ENCODE results near the gene POLD1. TPM values are rescaled to one million over a fixed set of nuclear protein-coding genes. Genes with fewer than 3 reads are reported as not detected.
"Not testable (repeated sequence)": the region's sequence is repeated elsewhere in the genome, so short reads cannot be mapped to it uniquely, and the experiment has no call there.

Gene POLD1
- total RNA-seq, 1 donor from 2014 or later: 19.8 TPM

GRCh38 chr19:50353487-50353880 is 30.7 kb upstream of the POLD1 start:
- peaks cover 7 to 13% (median 8%) of the 10 kb centered on the region in 3 donors for H3K4me1 ChIP-seq (ENCODE audit: control insufficient read depth in 3 of 3, insufficient read depth in 3 of 3, low read length in 3 of 3)
- H3K27ac ChIP-seq (ENCODE audit: low read depth, low read length); H3K27me3 ChIP-seq (ENCODE audit: control insufficient read depth in 3 of 3, insufficient read depth in 3 of 3, low read length in 3 of 3); H3K36me3 ChIP-seq (ENCODE audit: control insufficient read depth in 3 of 3, insufficient read depth in 3 of 3, low read length in 3 of 3); H3K9me3 ChIP-seq (ENCODE audit: control insufficient read depth in 3 of 3, low read length in 3 of 3); H3K9ac ChIP-seq (ENCODE audit: low read depth in 1 of 3, low read length in 3 of 3); H3K4me3 ChIP-seq (ENCODE audit: low read length in 3 of 3): not testable (repeated sequence)

DNA sequence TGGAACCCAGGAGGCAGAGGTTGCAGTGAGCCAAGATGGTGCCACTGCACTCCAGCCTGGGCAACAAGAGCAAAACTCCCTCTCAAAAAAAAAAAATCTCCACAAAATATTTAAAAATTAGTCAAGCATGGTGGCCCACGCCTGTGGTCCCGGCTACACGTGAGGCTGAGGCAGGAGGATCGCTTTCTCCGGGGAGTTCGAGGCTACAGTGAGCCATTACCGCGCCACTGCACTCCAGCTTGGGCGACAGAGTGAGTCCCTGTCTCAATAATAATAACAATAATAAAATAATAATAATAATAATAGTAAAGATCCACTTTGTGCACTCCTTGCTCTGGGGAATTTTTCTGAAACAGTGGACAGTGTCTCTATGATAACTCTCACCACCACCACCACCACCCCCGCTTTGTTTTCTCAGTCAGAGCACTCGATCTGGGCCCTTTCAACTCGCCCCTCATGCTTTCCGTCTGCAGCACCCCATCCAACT is 27.4 kb upstream of the POLD1 start:
- Histone ChIP-seq H3K9ac (ENCODE audit: low read depth in 1 of 3, low read length in 3 of 3) (peak overlapping the region in 1 of 3 donors; percentile 69), H3K4me1 (ENCODE audit: control insufficient read depth in 3 of 3, insufficient read depth in 3 of 3, low read length in 3 of 3) (peaks cover 8 to 16% (median 12%) of the 10 kb centered on the region in 3 donors), H3K9me3 (ENCODE audit: control insufficient read depth in 3 of 3, low read length in 3 of 3) (no peaks in the 10 kb centered on the region), H3K4me3 (ENCODE audit: low read length in 3 of 3) (no peak overlapping the region), H3K36me3 (ENCODE audit: control insufficient read depth in 3 of 3, insufficient read depth in 3 of 3, low read length in 3 of 3) (no peaks in the 10 kb centered on the region), H3K27me3 (ENCODE audit: control insufficient read depth in 3 of 3, insufficient read depth in 3 of 3, low read length in 3 of 3) (peaks cover 0 to 14% (median 0%) of the 10 kb centered on the region in 3 donors), H3K27ac (ENCODE audit: low read depth, low read length) (no peak overlapping the region)

- Histone ChIP-seq H3K27me3 (ENCODE audit: control insufficient read depth in 3 of 3, insufficient read depth in 3 of 3, low read length in 3 of 3) (peaks cover 0 to 14% (median 0%) of the 10 kb centered on the region in 3 donors), H3K27ac (ENCODE audit: low read depth, low read length) (peak overlapping the region; percentile 72), H3K9ac (ENCODE audit: low read depth in 1 of 3, low read length in 3 of 3) (peak overlapping the region; percentile 69 to 72 (median 69)), H3K9me3 (ENCODE audit: control insufficient read depth in 3 of 3, low read length in 3 of 3) (no peaks in the 10 kb centered on the region), H3K36me3 (ENCODE audit: control insufficient read depth in 3 of 3, insufficient read depth in 3 of 3, low read length in 3 of 3) (no peaks in the 10 kb centered on the region), H3K4me1 (ENCODE audit: control insufficient read depth in 3 of 3, insufficient read depth in 3 of 3, low read length in 3 of 3) (peaks cover 8 to 16% (median 12%) of the 10 kb centered on the region in 3 donors), H3K4me3 (ENCODE audit: low read length in 3 of 3) (peak overlapping the region; percentile 77 to 83 (median 80))
These were observed 26.7 kb upstream of the POLD1 start for GRCh38 chr19:50357178-50358100.

GRCh38 chr19:50358483-50359327 is 25.4 kb upstream of the POLD1 start:
- no peaks in the 10 kb centered on the region for H3K9me3 ChIP-seq (ENCODE audit: control insufficient read depth in 3 of 3, low read length in 3 of 3)
- H3K27ac ChIP-seq (ENCODE audit: low read depth, low read length): peak overlapping the region; percentile 72
- H3K36me3 ChIP-seq (ENCODE audit: control insufficient read depth in 3 of 3, insufficient read depth in 3 of 3, low read length in 3 of 3): no peaks in the 10 kb centered on the region
- H3K4me1 ChIP-seq (ENCODE audit: control insufficient read depth in 3 of 3, insufficient read depth in 3 of 3, low read length in 3 of 3): peaks cover 8 to 16% (median 12%) of the 10 kb centered on the region in 3 donors
- H3K27me3 ChIP-seq (ENCODE audit: control insufficient read depth in 3 of 3, insufficient read depth in 3 of 3, low read length in 3 of 3): peaks cover 0 to 14% (median 0%) of the 10 kb centered on the region in 3 donors
- H3K9ac ChIP-seq (ENCODE audit: low read depth in 1 of 3, low read length in 3 of 3): peak overlapping the region in 2 of 3 donors; percentile 51 to 72
- peak overlapping the region; percentile 70 to 77 (median 73) for H3K4me3 ChIP-seq (ENCODE audit: low read length in 3 of 3)

DNA sequence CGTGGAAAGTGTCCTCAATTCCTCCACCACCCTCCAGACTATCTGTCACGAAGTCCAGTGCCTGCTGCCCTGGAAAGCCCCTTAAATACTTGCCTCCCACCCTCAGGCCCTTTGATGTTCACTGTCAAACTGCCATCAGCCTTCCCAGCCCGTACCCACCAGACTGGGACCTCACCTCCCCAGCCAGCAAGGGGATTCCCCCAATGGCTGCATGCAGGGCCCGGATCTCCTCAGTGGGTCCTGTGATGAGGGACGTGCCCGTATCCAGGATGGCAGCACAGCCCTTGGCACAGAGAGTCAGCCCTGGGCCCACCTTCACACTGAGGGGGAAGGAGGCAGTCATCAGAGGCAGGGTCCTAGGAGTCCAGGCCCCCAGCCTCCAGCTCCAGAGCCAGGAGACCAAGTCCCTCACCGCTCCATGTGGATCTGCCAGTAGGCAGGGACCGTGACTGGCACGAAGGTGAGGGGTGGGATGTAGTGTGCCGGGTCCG is 24.8 kb upstream of the POLD1 start:
- Histone ChIP-seq H3K9me3 (ENCODE audit: control insufficient read depth in 3 of 3, low read length in 3 of 3) (no peaks in the 10 kb centered on the region), H3K4me3 (ENCODE audit: low read length in 3 of 3) (no peak overlapping the region), H3K4me1 (ENCODE audit: control insufficient read depth in 3 of 3, insufficient read depth in 3 of 3, low read length in 3 of 3) (peaks cover 8 to 16% (median 12%) of the 10 kb centered on the region in 3 donors), H3K9ac (ENCODE audit: low read depth in 1 of 3, low read length in 3 of 3) (no peak overlapping the region), H3K27me3 (ENCODE audit: control insufficient read depth in 3 of 3, insufficient read depth in 3 of 3, low read length in 3 of 3) (peaks cover 0 to 14% (median 0%) of the 10 kb centered on the region in 3 donors), H3K36me3 (ENCODE audit: control insufficient read depth in 3 of 3, insufficient read depth in 3 of 3, low read length in 3 of 3) (no peaks in the 10 kb centered on the region), H3K27ac (ENCODE audit: low read depth, low read length) (no peak overlapping the region)

DNA sequence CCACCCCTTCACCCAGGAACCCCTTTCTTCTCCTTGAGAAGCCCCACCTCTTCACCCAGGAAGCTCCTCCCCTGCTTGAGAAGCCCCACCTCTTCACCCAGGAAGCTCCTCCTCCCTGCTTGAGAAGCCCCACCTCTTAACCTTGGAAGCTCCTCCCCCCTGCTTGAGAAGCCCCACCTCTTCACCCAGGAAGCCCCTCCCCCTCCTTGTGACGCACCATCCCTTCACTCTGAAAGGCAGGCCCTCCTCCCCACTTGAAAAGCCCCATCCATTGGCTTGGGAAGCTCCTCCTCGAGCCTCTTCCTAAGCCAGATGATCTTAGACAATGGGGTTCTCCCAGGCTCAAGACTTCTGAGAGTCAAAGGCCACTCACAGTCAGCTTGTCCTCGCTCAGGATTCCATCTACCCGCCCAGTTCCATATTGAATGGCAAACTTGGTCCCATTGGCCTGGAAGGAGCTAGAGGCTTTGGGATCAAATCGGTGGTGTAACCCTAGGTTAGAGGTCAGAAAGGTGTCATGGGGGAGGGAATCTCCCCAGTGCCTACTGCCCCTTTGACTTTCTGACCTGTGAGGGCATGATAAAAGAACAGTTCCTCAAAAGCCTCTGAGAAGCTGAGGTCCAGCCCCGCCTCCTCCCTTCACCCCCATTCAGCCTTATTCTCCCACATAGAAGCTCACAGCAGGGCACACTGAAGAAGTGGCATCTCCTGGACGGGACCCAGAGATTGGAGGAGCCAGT is 22.7 kb upstream of the POLD1 start:
- Histone ChIP-seq H3K27me3 (ENCODE audit: control insufficient read depth in 3 of 3, insufficient read depth in 3 of 3, low read length in 3 of 3) (peaks cover 0 to 14% (median 0%) of the 10 kb centered on the region in 3 donors), H3K9me3 (ENCODE audit: control insufficient read depth in 3 of 3, low read length in 3 of 3) (no peaks in the 10 kb centered on the region), H3K9ac (ENCODE audit: low read depth in 1 of 3, low read length in 3 of 3) (no peak overlapping the region), H3K36me3 (ENCODE audit: control insufficient read depth in 3 of 3, insufficient read depth in 3 of 3, low read length in 3 of 3) (no peaks in the 10 kb centered on the region), H3K4me1 (ENCODE audit: control insufficient read depth in 3 of 3, insufficient read depth in 3 of 3, low read length in 3 of 3) (peaks cover 8 to 16% (median 12%) of the 10 kb centered on the region in 3 donors), H3K27ac (ENCODE audit: low read depth, low read length) (no peak overlapping the region), H3K4me3 (ENCODE audit: low read length in 3 of 3) (no peak overlapping the region)

DNA sequence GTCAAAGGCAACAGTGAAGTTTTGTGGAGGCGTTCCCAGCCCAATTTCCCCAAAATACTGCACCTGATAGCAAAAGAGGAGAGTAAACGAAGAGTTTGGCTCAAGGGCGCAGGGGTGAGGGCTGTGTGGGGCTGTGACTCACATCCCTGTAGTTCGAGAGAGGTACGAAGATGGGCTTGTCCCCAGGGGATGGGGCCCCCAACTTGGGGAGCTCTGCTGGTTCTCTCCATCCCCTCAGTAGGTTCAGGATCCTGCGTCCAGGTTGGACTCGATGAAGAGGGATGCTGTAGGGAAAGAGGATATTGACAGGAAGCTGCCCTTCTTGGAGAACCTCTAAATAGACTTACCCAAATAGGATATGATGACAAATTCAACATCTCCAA is 22.1 kb upstream of the POLD1 start:
- Histone ChIP-seq H3K9ac (ENCODE audit: low read depth in 1 of 3, low read length in 3 of 3) (no peak overlapping the region), H3K9me3 (ENCODE audit: control insufficient read depth in 3 of 3, low read length in 3 of 3) (no peaks in the 10 kb centered on the region), H3K36me3 (ENCODE audit: control insufficient read depth in 3 of 3, insufficient read depth in 3 of 3, low read length in 3 of 3) (no peaks in the 10 kb centered on the region)

DNA sequence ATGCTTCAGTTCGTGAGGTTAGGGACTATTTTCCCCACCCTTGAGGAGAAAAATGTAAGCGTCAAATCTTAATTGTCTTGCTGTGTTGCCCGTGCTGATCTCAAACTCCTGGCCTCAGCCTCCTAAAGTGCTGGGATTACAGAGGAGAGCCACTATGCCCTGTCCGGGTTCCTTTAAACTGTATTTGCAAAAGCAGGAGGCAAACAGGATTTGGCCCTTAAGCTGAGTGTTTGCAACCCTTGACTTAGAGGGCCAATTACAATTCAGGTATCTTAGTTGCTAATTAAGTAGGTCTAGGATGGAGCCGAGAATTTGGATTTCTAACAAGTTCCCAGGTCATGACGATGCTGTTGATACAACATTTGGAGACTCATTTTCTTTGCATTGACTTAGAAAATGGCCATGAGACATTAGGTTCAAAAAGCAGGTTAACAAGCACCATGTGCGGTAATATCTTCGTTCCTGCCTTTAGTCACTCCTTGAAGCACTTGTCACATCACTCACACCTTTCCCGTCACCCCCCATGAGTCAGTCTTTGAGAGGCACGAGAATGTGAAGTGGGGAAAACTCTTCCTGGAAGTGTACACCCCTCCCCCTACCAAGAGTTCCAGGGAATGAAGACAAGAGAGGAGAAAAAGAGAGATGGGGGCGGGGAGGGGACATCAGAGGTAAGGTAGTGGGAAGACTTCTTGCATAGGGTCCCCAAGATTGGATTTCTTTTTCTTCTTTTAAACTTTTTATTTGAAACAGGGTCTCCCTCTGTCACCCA is 21.3 kb upstream of the POLD1 start:
- H3K4me1 ChIP-seq (ENCODE audit: control insufficient read depth in 3 of 3, insufficient read depth in 3 of 3, low read length in 3 of 3): peaks cover 1 to 8% (median 7%) of the 10 kb centered on the region in 3 donors
- no peak overlapping the region for H3K9ac ChIP-seq (ENCODE audit: low read depth in 1 of 3, low read length in 3 of 3)
- no peak overlapping the region for H3K4me3 ChIP-seq (ENCODE audit: low read length in 3 of 3)
- no peak overlapping the region for H3K27ac ChIP-seq (ENCODE audit: low read depth, low read length)
- no peaks in the 10 kb centered on the region for H3K36me3 ChIP-seq (ENCODE audit: control insufficient read depth in 3 of 3, insufficient read depth in 3 of 3, low read length in 3 of 3)
- no peaks in the 10 kb centered on the region for H3K9me3 ChIP-seq (ENCODE audit: control insufficient read depth in 3 of 3, low read length in 3 of 3)
- H3K27me3 ChIP-seq (ENCODE audit: control insufficient read depth in 3 of 3, insufficient read depth in 3 of 3, low read length in 3 of 3): peaks cover 0 to 14% (median 0%) of the 10 kb centered on the region in 3 donors

More for the DNA sequence above, 22.1 kb upstream of the POLD1 start:
- H3K27ac ChIP-seq (ENCODE audit: low read depth, low read length): no peak overlapping the region
- H3K27me3 ChIP-seq (ENCODE audit: control insufficient read depth in 3 of 3, insufficient read depth in 3 of 3, low read length in 3 of 3): peaks cover 0 to 14% (median 0%) of the 10 kb centered on the region in 3 donors
- H3K4me1 ChIP-seq (ENCODE audit: control insufficient read depth in 3 of 3, insufficient read depth in 3 of 3, low read length in 3 of 3): peaks cover 8 to 16% (median 12%) of the 10 kb centered on the region in 3 donors
- no peak overlapping the region for H3K4me3 ChIP-seq (ENCODE audit: low read length in 3 of 3)

All from skeletal muscle tissue (tissue), 4 donors.